GM19467 (cell line): Measurements from ENCODE around the gene TNFRSF12A.
"Not testable (repeated sequence)": the region's sequence is repeated elsewhere in the genome, so short reads cannot be mapped to it uniquely, and the experiment has no call there.

Experiments used
- ATAC-seq: cut with Tn5 transposase; IDR thresholded peaks from one replicate; pipeline ENCODE4 v1.9.1; 2021; ENCODE audit warnings: mild to moderate bottlenecking, moderate library complexity; ENCODE audit not compliant: unreplicated experiment

The TNFRSF12A gene

GRCh38 chr16:3060339-3061127, 40.4 kb downstream of the TNFRSF12A start:
- ATAC-seq: no peak

GRCh38 chr16:3062553-3062952, 42.4 kb downstream of the TNFRSF12A start:
- no peak for ATAC-seq

GRCh38 chr16:3063625-3064386, 43.6 kb downstream of the TNFRSF12A start:
- ATAC-seq: no peak

DNA sequence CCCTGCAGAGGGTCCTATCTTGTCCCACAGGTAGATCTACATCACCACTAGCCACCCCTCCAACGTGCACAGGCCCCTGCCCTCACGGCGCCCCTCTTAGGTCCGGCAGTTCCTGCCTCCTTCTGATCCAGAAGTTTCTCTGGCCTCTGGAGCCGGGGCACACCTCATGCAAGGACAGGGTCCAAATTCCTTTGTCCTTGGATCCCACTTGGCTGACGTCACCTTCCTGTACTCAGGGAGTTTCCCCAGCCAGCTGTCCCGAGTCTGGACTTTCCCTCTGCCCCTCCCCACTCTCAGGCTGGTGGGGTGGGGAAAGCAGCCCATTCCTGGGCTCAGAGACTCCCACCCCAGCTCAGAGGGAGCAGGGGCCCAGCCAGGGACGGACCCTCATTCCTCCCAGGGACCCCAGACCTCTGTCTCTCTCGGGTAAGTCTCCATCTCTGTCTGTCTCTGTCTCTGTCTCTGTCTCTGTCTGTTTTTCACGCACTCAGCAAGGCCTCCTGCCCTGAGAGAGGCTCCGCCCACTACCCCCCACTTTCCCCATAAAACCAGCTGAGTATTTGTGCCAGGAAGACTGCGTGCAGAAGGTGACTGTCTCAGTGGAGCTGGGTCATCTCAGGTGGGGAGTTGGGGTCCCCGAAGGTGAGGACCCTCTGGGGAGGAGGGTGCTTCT, 45.0 kb downstream of the TNFRSF12A start, which contains the start of gene IL32:
IL32 (plus strand) TSS at position 572 of the 673 bp plus-strand sequence. CDS start 172 bp downstream, outside the sequence.
- no peak for ATAC-seq

DNA sequence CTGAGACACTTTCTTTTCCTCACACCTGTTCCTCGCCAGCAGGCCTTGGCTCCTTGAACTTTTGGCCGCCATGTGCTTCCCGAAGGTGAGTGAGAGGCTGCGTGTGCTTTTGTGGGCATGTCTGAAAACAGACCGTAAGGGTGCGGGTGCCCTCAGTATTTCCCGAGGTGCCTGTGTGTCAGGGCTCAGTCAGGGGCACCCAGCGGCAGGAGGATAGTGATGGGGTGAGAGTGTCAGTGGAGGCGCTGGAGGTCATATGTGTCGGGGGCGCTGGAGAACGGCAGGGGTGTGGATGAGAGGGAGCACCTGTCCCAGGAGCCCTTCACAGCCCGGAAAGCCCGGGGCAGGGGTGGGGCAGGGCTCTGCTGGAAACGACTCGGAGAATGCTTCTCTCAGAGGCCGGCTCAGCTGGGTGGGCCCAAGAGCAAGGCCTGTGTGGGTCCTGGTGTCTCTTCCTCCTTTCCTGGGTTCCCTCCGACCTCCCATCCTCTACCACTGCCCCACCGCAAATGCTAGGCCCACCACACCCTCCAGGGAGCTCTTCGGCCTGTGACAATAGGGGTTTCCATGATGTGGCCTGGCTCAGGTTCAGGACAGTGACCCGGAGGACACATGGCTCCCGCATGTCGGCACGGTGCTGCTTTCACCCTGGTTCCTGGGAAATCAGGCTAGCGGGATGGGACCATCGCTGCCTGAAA, 45.7 kb downstream of the TNFRSF12A start:
- no peak for ATAC-seq

DNA sequence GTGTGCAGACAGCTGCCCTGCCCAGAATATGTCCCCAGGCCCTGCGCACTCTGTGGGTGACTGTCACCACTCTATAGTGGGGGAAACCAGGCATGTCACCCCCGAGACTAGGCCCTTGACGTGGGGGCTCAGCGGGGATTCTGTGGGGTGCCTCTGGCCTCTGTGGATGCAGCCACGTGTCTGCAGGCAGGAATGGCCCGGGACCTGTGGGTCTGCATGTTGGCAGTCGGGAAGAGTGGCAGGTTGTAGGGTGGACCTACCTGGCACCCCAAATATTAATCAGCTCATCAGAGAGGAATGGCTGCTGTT, 46.2 kb downstream of the TNFRSF12A start:
- no peak for ATAC-seq

- ATAC-seq: no peak
These were observed 48.3 kb downstream of the TNFRSF12A start for GRCh38 chr16:3068487-3068886.

- not testable (repeated sequence) for ATAC-seq
These were observed 49.0 kb downstream of the TNFRSF12A start for GRCh38 chr16:3069146-3069545.

DNA sequence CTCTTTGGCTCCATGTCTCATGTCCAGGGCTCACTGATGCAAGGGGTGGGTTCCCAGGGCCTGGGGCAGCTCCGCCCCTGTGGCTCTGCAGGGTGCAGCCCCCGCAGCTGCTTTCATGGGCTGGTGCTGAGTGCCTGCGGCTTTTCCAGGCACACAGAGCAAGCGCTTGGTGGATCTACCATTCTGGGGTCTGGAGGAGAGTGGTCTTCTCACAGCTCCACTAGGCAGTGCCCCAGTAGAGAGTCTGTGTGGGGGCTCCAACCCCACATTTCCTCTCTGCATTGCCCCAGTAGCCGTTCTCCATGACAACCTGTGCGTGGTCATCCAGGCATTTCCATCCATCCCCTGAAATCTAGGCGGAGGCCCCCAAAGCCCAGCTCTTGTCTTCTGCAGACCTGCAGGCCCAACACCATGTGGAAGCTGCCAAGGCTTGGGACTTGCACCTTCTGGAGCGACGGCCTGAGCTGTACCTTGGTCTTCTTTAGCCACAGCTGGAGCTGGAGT, 50.5 kb downstream of the TNFRSF12A start:
- ATAC-seq: no peak

DNA sequence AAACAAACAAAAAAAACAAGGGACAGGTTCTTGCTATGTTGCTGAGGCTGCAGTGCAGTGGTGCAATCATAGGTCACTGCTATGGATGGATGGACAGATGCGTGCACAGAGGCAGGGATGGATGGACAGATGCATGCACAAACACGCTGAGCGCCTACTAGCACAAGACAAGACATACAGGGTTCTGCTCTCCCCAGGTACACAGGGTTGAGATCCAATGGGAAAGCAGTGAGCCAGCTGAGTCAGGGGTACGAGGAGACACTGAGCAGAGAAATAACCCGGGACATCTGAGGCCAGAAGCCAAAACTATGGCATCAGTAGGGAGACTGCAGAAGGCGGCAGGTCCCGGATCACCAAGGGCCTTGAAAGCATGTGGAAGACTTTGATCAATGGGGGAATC, 51.5 kb downstream of the TNFRSF12A start:
- no peak for ATAC-seq
